Stimulated activated CD4-positive, alpha-beta T cell treated with anti-CD3 and anti-CD28 coated beads, Interleukin-2, amount 100 ng/mL, for 48 hours (primary cell): ENCODE data around the gene IFT88.

Experiments used
- DNase-seq, 2 donors: peaks; one replicate each; pipeline ENCODE4 v3.0.0-alpha.2; 2020

IFT88 gene

DNA sequence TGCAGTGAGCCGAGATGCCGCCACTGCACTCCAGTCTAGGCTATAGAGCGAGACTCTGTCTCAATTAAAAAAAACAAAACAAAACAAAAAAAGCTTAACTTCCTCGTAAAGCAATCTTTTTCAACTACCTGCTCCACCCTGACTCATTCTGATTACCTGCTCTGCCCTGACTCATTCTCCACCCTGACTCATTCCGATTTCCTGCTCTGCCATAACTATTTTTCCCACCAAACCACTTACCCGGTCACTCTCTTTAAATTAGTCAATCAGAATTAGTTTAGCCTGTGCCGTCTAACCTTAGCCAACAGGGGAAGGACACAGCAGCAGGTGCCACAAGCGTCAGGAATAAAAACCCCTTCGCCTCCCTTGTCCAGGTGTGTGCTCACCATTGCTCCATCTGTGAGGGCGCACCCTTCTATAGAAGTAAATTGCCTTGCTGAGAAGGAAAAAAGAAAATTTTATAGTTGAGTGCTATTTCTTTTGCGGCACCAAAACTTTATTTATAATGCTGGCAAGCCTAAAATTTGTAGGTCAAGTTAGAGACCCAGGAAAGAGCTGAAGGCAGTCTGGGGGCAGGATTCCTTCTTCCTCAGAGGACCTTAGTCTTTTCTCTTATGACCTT, 1.7 kb upstream of the IFT88 start:
- no peak for DNase-seq

DNA sequence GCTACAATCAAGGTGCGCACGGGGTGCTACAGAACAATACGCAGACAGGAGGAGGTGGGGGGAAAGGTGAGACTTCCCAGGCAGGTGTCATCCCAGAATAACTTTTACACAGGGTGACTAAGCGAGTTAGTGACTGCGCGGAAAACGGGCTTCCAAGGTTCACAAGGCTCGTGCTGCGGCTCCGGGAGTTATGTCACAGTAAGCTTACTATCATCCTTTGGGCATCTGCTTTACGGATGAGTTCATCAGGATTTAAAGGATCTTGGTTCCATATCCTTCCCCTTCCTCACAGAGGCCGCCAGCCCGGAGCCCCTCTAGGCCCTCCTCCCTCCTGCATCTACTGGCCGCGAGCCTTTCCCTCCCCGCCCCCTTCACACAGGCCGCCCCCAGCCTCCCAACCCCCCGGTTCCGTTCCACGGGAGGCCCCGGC, 474 bp upstream of the IFT88 start:
- DNase-seq = no peak

DNA sequence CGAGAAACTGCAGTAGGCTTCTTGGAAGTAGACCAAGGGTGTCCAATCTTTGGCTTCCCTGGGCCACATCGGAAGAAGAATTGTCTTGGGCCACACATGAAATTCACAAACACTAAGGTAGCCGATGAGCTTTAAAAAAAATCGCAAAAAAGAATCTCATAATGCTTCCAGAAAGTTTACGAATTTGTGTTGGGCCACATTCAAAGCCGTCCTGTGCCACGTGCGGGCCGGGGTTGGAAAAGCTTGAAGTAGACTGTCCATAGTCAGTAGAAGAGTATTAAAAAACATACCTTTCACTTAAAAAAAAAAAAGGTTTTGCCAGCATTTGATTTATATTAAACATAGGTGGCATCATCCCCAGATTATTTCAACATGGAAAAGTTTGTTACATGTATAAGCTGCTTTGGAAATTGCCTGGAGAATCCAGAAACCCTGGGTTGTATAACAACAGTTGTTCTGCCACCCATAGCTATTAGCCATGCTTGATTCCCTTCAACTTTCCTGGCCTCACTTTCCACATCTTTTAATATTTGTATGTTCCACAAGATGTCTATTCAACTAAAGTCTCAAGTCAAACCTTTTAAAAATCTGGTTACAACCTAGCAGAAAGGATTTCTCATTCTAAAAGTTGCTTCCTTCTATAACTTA, 1.0 kb downstream of the IFT88 start:
- no peak for DNase-seq

DNA sequence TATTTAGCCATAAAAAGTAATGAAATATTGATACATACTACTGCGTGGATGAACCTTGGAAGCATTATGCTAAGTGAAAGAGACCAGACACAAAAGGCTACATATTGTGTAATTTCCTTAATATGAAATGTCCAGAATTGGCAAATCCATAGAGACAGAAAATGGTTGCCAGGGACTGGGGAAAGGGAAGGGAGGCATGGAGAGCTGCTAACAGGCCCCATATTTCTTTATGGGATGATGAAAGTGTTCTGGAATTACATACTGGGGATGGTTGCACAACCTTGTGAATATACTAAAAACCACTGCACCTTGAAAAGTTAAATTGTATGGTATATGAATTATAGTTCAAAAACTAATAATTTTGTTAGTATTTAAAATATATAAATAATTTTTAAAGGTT, 3.6 kb downstream of the IFT88 start:
- DNase-seq = no peak

DNA sequence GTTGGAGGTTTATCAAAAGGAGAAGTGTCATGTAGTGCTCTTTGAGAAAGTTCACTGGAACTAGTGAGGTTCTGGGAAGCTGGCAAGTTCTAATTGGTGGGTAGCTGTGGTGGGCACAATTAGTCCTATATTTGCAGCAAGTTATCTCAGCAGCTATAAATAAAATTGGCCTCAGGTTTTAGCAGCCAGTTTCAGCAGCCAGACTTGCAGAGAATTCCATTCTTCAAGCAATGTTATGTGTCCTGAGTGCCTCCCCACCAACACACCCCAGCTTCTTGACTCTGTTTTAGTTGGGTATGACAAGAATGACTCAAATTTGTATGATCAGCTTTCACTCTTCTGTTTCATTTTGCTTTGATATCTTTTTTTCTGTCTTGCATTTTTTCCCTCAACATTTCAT, 4.7 kb downstream of the IFT88 start:
- DNase-seq = no peak

DNA sequence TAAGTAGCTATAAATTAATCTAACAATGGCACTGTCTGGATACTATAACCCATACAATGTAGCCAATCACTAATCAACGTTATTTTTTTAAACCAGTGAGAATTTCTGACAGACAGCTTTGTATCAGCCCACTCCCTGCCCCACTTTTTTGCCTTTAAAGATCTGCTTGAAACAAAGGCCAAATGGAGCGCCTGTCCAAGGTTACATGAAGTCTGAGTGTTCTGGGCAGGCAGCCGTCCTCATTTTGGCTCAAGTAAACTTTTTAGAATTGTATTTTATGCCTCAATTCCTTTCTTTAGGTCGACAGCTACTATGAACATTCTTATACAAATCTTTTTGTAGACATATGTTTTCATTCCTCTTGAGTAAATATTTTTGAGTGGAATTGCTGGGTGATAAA, 6.2 kb downstream of the IFT88 start:
- no peak for DNase-seq

DNA sequence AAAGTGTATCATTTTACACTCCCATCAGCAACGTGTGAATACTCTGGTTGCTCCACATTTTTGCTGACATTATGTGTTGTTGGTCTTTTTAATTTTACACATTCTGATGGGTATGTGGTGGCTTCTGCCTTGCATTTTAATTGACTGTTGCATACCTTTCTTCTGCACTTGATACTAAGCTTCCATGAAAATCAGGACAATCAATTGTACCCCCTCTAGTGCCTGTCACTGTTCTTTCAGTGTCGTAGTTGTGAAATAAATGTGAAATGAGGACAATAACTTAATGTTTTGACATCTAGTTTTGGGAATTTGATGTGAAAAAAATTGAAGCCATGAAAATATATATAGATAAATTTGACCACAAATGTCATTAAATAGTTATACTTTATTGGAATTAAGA, 6.7 kb downstream of the IFT88 start:
- no peak for DNase-seq

DNA sequence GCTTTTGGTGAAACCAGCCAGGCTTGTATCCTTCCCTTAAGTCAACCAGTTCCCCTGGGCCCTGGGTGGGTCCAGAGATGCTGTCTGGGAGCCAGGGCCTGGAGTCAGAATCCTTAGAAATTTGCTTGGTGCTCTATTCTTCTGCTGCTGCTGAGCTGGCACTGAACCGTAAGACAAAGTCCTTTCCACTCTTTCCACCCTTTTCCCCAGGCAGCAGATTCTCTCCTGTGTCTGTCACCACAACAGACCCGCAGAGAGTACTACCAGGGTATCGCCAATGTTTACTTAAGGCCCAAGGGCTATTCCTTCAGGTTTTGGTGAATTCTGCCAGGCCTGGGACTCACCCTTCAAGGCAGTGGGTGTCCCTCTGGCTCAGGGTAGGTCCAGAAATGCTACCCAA, 12.2 kb downstream of the IFT88 start:
- no peak for DNase-seq

DNA sequence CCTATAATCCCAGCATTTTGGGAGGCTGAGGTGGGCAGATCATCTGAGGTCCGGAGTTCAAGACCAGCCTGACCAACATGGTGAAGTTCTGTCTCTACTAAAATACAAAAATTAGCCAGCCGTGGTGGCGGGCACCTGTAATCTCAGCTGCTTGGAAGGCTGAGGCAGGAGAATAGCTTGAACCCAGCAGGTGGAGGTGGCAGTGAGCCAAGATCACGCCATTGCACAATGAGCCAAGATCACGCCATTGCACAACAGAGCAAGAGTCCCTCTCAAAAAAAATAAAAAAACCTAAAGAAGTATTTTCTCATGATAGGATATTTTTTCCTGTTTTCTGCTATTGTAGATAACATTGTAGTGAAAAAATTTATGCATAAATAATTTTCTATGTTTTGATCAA, 13.3 kb downstream of the IFT88 start:
- no peak for DNase-seq

DNA sequence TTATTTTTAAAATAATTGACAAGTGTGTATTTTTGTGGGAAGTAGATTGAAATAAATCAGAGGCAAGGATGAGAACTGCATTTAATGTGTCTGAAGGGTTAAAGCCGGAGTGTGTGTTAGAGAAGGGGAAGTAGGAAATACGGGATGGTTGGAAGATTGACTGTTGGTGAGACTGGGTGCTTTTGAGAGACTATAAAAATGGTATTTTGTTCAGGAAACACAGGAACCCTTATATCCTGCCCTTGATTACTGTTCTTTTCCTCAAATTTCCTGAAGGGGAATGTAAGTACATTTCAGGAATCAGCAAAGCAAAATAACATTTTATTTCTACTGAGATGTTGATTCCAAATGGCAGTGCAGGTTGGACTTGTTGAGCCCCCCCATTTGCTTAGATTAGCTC, 15.1 kb downstream of the IFT88 start:
- DNase-seq = no peak

DNA sequence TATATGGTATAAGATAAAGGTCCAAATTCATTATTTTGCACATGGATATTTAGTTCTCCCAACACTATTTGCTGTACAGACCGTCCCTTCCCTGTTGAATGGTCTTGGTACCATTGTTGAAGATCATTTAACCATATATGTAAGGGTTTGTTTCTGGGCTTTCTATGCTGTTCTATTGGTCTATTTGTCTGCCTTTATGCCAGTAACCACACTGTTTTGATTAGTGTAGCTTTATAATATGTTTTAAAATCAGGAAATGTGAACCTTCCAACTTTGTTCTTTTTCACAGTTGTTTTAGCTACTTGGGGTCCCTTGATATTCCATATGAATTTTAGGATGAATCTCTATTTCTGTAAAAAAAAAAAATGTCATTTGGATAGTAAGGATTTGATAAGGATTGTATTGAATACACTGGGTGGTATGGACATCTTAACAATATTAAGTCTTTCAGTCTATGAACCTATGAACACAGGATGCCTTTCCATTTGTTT, 16.9 kb downstream of the IFT88 start:
- no peak for DNase-seq

DNA sequence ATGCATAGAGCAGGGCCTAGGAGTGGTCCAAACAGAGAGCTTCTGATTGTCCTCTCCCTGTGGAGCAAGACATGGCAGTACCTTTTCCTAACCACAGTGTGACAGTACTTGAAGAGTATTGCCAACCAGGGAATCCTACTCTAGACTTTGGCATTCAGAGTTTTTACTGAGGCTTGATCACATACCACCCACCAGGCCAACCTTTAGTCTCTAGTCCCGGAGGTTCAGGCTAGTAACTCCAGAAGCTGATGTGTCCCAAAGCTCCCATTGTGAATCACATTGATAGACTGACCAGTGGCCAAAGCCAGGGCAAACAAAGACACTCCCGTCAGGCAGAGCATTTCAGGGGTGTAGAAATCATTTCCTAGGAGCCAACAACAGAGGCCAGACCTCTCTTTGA, 18.4 kb downstream of the IFT88 start:
- no peak for DNase-seq

DNA sequence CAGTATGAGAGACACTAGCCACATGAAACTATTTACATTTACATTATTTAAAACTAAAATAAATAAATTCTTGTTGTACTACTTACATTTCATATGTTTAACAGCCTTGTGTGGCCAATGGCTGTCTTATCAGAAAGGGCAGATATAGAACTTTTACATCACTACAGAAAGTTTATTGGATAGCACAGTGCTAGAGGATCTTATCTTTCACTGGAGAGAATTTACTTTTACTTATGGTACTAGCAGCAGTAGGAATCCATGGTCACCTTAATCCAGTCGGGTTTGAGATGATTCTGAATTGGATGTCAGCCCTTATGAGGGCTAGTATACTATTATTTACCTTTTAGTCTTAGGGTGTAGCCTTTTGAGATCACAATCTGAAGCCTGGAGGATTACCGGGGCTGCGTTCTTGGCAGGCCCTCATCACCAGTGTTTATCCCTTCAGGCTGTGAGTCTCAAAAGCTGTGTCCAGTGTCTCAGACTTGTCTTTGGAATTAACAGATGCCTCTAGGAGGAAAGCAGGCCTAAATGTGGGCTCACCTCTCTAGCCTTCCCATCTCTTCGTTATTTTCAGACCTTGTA, 21.7 kb downstream of the IFT88 start:
- no peak for DNase-seq

DNA sequence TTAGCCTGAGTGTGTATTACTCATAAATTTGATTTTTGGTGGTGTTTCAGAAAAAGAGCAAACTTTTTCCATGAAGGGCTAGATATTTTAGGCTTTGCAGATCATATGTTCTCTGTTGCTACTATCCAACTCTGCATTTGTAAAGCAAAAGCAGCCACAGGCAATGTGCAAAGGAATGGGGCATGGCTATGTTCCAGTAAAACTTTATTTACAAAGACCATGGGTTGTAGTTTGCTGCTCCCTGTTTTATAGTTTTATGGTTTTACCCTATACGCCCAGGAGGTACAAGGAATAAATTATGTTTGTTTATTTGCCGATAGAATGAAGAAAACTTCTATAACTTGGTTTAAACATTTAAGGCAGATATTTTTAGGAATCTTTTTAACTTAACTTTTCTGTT, 23.6 kb downstream of the IFT88 start:
- no peak for DNase-seq

DNA sequence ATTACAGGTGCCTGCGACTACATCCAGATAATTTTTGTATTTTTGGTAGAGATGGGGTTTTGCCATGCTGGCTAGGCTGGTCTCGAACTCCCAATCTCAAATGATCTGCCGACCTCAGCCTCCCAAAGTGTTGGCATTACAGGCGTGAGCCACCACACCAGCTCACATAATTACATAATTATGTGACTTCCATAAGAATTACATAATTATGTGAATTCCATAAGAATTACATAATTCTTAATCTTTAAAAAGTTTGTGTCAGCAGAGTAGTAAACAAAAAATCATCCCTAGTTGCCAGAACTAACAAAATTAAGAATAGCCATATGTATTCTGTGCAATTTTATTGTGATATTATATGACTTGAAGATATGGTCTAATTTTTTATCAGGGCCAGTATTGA, 25.6 kb downstream of the IFT88 start:
- DNase-seq = no peak

DNA sequence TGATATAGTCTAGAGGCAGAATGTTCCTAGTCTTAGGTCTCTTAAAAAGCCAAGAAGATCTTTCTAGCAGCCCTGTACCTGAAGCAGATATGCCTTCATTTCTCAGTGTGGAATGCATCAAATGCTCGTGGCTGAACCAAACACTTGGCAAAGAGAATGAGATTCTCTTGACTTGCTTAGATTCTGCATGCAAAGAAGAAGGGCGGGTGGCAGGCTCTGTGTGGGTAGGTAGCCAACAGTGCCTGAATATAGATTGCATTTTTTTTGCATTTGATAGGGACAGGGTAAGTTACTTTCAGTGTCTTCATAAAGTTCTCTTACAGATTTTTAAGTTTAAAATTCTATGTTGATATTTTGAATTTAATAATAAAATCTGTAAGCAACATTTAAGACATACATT, 27.3 kb downstream of the IFT88 start:
- DNase-seq = no peak

DNA sequence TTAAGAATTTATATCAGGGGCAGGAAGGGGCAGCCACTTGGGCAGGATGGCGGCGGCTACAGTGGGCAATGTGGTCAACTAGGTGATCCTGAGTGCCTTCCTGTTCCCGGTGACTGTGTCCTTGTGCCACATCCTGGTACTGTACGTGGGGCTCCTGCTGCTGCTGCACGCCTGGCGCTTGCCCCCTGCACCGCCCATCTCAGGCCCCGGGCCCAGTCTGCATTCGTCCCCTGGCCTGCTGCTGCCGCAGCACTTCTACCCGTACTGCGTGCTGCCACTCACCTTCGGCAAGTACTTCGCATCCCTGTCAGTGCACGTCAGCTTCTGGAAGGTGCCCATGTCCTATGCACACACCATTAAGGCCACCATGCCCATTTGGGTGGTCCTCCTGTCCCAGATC, 40.1 kb downstream of the IFT88 start:
- no peak for DNase-seq

DNA sequence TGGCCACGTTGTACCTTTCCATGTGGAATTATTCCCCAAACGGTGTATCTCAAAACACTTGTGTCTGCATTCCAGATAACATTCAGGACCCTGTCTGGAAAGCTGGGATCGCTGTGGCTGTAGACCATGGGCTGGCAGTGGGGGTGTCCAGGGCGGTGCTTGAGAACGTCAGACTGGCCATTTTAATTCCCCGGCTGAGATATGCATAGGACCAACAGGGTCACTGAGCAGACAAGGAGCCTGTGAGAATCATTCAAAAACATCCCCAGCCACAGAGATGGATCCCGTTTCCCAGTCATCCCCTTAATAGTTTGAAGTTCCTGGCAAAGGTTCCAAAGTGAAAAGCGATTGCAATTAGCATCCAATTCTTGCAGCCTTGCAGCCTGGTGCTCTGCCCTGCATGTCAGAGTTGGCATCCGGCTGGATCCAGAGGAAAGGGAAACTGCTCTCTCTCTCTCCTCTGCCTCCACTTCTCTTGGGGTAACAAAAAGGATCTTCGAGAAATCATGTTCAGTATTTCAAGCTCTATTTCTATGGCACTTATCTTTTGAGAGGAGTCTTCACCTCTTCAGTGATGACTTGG, 41.6 kb downstream of the IFT88 start:
- DNase-seq = no peak

DNA sequence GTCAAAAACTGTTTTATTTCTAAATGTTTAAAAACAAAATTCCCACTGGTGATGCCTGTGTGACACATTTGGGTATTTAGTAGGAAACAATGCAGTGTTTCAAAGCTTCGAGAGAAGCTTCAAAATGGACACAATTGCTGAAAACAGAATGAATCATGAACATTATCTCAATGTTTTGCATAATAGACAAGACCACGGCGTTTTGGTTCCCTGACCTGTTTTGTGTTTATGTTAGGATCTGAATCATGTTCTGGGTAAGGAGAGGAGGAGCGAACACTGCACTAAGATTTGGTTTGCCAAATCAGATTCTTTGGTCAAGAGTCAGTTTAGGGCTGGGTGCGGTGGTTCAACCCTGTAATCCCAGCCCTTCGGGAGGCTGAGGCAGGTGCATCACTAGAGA, 42.2 kb downstream of the IFT88 start:
- DNase-seq = no peak

DNA sequence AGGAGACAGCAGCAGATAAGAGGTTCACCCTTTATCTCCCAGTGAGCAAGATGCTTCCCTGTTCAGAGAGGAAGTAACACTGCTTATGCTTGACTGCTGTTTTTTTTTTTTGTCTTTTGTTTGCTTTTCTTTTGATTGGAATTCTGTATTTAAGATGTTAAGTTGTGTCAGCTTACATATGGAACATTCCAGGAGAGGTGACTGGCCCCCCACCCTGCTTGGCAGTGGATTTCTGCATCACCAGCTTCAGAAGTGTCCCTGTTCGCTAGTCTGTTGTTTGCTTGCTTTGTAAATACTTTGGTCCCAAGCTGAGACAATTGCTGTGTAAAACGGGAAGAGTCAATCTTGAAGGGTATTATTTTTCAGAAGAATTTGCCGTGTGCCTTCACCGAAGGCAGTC, 43.0 kb downstream of the IFT88 start:
- no peak for DNase-seq

DNA sequence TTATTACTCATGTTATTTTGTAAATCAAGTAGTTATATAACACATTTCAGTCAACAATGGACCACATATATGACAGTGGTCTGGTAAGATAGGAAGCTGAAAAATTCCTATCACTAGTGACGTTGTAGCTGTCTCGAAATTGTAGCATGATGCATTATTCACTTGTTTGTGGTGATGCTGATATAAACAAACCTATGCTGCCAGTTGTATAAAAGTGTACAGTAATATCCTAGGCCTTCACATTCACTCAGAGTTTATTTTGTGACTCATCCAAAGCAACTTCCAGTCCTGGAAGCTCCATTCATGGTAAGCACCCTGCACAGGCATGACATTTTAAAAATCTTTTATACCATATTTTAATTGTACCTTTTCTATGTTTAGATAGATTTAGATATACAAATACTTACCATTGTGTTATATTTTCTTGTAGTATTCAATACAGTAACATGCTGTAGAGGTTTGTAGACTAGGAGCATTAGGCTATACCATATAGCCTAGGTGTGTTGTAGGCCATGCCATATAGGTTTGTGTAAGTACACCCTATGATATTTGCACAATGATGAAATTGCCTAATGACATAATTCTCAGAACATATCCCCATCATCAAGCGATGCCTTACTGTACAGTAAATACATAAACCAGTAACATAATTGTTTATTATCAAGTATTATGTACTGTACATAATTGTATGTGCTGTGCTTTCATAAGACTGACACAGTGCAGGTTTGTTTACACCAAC, 49.3 kb downstream of the IFT88 start:
- no peak for DNase-seq

DNA sequence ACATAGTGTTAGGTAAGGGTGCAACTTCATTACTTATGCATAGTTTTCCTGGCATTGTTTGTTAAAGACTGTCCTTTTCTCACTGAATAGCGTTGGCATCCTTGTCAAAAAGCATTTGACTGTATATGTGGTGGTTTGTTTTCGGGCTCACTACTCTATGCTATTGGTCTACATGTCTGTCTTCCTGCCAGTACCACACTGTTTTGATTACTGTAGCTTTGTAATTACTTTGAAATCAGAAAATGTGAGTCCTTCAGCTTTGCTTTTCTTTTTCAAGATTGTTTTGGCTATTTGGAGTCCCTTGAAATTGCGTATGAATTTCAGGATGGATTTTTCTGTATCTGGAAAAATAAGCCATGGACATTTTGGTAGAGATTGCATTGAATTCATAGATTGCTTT, 56.0 kb downstream of the IFT88 start:
- no peak for DNase-seq

DNA sequence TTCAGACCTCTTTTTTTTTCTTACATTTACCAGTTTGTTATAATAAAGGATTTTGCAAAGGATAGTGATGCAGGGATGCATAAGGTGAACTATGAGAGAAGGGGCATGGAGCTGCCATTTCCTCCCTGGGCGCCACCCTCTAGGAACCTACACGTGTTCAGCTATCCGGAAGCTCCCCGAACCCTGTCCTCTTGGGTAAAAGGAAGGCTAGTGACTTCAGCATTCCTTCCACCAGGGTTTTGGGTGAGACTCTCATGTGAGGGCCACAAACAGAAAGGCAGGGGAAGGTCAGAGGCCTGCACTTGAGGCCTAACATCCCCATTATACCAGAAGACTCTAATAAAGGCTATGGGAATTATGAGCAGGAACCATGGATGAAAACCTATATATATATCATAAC, 57.3 kb downstream of the IFT88 start:
- DNase-seq = no peak

DNA sequence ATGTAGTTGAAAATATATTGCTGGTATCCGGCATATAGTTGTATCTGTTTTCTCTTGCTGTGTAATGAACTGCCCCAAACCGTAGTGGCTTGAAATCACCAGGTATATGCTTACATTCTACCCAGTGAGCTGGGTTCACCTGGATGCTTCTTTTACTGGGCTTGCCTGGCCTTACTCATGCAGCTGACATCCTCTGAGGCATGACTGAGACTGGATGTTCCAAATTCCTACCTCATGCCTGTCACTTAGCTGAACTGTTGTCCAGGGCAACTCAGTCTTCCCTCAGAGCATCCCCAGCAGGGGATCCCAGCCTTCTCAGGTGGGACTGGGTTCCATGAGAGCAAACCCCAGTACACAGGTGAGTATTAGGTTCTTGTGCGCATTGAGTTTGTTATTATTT, 66.8 kb downstream of the IFT88 start:
- DNase-seq = no peak
